COLO829 (cell line): ENCODE results near the gene CALB2.
"Not testable (repeated sequence)": the region's sequence is repeated elsewhere in the genome, so short reads cannot be mapped to it uniquely, and the experiment has no call there.

ENCODE experiments used
- DNase-seq: peaks from one replicate; pipeline ENCODE4 v3.0.0; 2012; ENCODE audit warnings: low spot score

CALB2 gene, protein sequence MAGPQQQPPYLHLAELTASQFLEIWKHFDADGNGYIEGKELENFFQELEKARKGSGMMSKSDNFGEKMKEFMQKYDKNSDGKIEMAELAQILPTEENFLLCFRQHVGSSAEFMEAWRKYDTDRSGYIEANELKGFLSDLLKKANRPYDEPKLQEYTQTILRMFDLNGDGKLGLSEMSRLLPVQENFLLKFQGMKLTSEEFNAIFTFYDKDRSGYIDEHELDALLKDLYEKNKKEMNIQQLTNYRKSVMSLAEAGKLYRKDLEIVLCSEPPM

DNA sequence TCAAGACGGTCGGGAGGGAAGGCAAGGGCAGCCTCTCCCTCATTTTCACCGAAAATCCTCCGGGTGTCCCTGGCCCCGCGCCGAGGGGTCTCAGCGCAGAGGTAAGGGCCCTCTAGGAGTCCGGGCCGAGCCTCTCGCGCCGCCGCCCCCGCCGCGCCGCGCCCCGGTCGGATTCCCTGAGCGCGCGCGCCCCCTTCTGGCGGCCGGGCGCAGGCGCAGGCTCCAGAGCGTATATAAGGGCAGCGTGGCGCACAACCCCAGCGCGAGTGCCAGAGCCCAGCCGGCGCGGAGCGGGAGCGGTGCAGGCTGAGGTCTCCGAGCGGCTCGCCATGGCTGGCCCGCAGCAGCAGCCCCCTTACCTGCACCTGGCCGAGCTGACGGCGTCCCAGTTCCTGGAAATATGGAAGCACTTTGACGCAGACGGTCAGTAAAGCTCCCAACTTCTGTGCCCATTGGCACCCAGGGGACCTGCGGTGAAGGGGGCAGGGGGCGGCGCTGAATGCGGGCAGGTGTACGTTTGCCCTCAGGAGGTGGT lies at the start of gene CALB2:
TSS of gene CALB2 (plus strand) at position 260 of the 535 bp plus-strand sequence. CDS start at position 330, 70 bp downstream.
- DNase-seq = peak; percentile 19

- peak; percentile 9 for DNase-seq
These were observed 46.9 kb upstream of the CALB2 start for GRCh38 chr16:71311553-71312158.

DNA sequence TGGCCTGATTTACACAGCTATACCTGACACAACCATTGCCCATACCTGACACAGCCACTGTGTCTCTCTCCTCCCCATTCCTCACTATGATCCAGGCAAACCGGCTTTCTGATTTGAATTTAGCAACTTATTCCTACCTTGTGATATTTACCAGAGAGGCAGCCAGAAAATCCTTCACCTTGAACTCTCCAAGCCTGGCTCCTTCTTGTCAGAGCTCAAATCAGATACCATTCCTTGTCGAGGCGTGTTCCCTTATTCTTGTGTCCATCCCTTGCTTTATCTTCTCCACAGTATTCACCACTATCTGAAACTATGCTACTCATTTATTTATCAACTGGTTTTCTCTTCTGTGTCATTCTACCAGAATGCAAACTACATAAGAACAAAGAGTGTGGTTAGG lies 44.9 kb upstream of the CALB2 start:
- DNase-seq = not testable (repeated sequence)

- DNase-seq = no peak
These were observed 43.3 kb upstream of the CALB2 start for GRCh38 chr16:71315269-71315668.

DNA sequence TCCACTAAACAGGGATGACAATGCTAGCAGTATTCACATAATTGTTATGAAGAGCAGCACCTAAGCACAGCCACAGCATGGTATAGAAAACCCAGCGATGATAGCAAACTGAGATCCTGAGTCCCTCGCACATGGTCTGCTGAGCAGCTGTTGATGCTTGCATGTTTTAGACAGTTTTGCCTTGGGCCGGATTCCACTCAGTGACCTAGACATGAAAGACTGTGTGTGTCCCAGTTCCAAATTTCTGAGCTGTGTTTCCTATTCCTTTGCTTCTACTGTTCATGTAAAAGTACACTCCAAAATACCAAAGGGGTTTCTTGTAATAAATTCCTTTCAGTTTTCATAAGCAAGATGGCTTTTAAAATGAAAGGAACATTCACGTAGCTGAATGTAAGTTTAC lies 38.5 kb upstream of the CALB2 start:
- no peak for DNase-seq

DNA sequence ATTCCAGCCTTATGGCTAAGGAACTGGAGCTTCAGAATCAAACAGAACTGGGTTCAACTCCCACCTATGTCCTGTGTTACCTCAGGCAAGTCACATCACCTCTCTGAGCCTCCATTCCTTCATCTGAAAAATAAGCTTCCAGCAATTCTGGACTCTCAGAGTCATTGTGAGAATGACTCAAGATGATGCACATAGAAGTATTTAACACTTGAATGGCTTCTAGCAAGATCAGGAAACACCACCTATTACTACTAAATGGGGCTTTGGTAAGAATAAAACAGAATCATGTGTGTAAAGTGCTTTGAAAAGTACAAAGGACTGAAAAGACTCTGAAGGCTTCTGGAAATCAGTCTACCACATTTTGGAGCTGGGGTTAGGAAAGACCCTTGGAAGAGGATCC lies 30.8 kb upstream of the CALB2 start:
- DNase-seq = no peak

DNA sequence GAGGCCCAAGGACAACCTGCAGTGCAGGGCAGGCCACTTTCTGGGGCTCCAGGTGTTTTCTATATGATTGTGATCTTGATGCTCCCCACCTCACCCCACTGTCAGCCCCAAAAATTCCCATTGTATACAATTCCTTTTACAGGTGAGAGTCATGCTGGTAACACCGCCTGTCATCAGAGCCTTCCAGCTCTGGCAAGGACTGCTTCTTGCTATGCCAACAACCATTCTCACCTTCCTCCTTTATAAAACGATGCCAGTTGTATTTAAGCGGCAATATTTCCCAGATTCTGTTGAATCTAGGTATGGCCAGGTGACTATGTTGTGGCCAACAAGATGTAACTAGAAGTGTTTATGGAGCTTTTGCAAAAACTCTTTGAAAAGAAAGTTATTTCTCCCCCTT lies 30.4 kb upstream of the CALB2 start:
- no peak for DNase-seq

GRCh38 chr16:71337631-71338030 lies 20.9 kb upstream of the CALB2 start:
- DNase-seq = no peak

GRCh38 chr16:71338193-71338592 lies 20.3 kb upstream of the CALB2 start:
- DNase-seq = peak; percentile 13

DNA sequence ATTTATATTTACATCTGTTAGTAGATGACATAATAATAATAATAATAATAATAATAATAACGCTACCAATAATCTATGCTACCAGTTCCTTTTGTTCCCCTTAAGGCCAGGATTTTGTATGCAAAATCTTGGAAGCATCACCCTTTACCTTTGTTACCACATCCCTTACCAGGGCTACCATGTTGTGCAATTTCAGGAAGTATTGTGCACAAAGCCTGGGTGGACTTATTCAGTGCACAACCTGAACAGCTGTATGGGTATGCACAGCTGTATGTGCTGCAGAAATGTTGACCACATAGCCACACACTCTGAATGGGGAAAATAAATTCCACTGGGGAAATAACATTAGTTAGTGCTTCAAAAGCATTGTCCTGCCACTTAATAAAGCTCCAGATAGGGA lies 19.9 kb upstream of the CALB2 start:
- DNase-seq = no peak

GRCh38 chr16:71339236-71340171 lies 19.0 kb upstream of the CALB2 start:
- no peak for DNase-seq

GRCh38 chr16:71340406-71340805 lies 18.1 kb upstream of the CALB2 start:
- no peak for DNase-seq

- no peak for DNase-seq
These were observed 16.6 kb upstream of the CALB2 start for GRCh38 chr16:71341881-71342280.

- no peak for DNase-seq
These were observed 15.4 kb upstream of the CALB2 start for GRCh38 chr16:71343078-71343477.

- DNase-seq = no peak
These were observed 14.1 kb upstream of the CALB2 start for GRCh38 chr16:71344315-71344905.

- DNase-seq = no peak
These were observed 13.5 kb upstream of the CALB2 start for GRCh38 chr16:71345031-71345430.

DNA sequence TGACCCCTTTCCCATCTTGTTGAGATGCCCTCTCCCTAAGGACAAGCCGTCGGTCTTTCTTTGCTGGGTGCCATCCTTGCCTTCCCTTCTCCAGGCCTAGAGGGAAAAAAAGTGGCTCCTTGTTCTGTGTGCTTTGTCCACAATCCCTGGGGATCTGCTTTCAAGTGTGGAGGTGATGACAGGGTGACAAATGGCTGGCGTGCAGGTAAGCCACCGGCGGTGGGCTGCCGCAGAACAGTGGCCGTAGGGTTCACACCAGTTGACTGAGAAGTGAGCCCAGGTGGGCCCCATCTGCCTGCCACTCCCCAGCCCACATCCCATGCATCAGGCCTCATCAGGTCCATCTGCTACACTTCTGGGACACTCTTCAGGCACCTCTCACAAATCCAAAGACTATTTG lies 11.4 kb upstream of the CALB2 start:
- DNase-seq = no peak

DNA sequence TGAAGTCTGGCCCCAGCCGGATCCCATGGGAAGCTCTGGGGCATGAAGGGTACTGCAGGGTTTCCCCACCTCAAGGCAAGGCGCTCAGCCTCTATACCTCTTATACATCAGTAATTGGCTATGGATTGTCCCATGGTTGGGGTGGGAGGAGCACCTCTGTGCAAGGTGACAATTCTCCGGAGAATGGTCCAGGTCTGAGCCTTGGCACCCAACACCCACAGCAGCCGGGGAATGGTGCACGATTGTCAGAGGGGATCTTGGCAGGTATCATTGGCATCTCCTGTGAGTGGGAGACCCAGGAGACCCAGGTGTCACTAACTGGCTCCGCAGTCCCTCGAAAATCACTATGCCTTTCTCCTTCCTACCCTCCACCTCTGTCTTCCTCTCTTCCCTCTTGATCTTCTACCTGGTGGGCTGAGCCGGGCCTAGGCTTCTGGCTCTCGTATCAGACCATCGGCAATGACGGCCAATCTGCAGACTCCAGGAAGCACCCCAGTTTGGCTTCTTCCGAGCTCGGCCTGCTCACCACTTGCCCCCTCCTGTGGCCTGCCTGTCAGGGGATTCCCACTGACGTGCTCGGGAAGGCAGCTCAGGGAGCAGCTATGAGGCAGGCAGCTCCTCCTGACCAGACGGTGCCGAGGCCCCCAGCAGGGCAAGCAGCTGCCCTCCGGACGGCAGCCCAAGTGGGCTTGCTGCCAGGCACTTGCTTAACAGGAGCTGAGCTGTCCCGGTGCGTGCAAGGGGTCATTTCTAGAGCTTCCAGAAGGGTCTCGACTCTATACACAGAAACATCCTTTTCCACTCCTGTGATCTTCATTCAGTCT lies 10.0 kb upstream of the CALB2 start:
- DNase-seq = no peak

DNA sequence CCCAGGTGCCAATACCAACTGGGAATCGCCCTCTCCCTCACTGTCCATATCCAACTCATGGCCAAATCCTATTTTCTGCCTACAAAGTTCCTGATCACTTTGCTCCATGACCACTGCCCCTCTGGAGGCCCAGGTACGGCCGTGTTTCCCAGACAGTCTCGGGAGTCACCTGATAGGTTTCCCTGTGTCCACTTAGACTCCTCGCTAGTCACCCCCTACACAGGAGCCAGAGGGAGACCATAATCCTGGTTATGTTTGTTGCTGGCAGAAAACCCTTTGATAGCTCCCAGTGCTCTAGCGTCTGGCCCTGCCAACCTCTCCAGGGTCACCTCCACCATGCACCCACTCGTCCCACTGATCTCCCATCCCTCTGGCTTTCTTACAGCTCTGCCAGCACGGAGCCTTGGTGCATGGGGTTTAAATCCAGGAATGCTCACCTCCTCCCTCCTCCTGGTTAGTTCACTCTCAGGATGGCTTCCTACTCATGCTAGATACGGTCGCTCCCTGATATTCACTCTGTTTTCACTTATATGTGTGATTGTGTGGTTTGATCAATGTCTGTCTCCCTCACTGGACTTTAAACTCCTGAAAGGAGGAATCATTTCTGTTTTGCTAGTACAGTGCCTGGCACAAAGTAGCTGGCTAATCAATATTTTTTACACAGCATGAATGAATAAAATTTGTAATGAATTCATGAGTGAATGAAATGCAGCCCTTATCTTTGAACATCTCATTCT lies 7.5 kb upstream of the CALB2 start:
- DNase-seq = no peak

DNA sequence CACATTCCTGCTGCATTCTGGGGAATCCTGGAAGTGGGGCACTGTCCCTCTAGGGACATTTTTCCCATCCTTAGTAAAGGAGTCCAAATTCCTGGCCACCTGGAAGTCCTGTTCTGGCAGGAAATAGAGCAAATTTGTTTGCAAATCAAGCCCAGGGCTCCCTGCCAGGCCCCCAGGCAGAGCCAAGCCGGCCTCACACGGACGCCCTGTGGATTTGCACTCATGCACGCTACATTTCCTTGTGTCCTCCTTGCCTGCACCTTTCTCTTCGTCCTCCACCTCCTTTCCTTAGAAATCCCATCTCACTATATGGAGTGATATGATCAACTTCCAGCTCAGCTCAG lies 7.0 kb upstream of the CALB2 start:
- no peak for DNase-seq

- DNase-seq = no peak
These were observed 6.1 kb upstream of the CALB2 start for GRCh38 chr16:71352466-71352865.
